T-helper 2 cell (primary cell): Measurements from ENCODE around the gene CHML.

ENCODE experiments used
- DNase-seq, 5 experiments: peaks; one replicate each; pipeline versions ENCODE4 v3.0.0 to v3.0.0-alpha.2; 2012 to 2022

Gene CHML

GRCh38 chr1:241615043-241615974, 24.9 kb downstream of the CHML start:
- no peak for DNase-seq

GRCh38 chr1:241614572-241614971, 25.6 kb downstream of the CHML start:
- no peak for DNase-seq

- DNase-seq, result peak in 1 of 5 experiments; percentile 37
Observed at GRCh38 chr1:241614144-241614543, 26.0 kb downstream of the CHML start.

- no peak for DNase-seq
Observed at GRCh38 chr1:241612533-241613477, 27.4 kb downstream of the CHML start.

- DNase-seq, result no peak
Observed at GRCh38 chr1:241611736-241612135, 28.4 kb downstream of the CHML start.

GRCh38 chr1:241611063-241611462, 29.1 kb downstream of the CHML start:
- DNase-seq, result peak in 2 of 5 experiments; percentile 24 to 79

- no peak for DNase-seq
Observed at GRCh38 chr1:241610056-241610815, 29.9 kb downstream of the CHML start.

- DNase-seq, result no peak
Observed at GRCh38 chr1:241608379-241609033, 31.7 kb downstream of the CHML start.

- no peak for DNase-seq
Observed at GRCh38 chr1:241607497-241607896, 32.7 kb downstream of the CHML start.

GRCh38 chr1:241606544-241606943, 33.6 kb downstream of the CHML start:
- no peak for DNase-seq

- DNase-seq, result peak in 1 of 5 experiments; percentile 4
Observed at GRCh38 chr1:241605146-241605805, 34.9 kb downstream of the CHML start.

GRCh38 chr1:241603731-241604245, 36.4 kb downstream of the CHML start:
- DNase-seq, result no peak

- DNase-seq, result no peak
Observed at GRCh38 chr1:241600496-241600901, 39.7 kb downstream of the CHML start.

- no peak for DNase-seq
Observed at GRCh38 chr1:241598249-241598648, 41.9 kb downstream of the CHML start.

GRCh38 chr1:241596633-241597032, 43.5 kb downstream of the CHML start:
- no peak for DNase-seq

GRCh38 chr1:241593186-241593585, 47.0 kb downstream of the CHML start:
- no peak for DNase-seq

GRCh38 chr1:241592273-241592958, 47.8 kb downstream of the CHML start:
- DNase-seq, result peak in 1 of 5 experiments; percentile 19

GRCh38 chr1:241591736-241592135, 48.4 kb downstream of the CHML start:
- DNase-seq, result no peak

GRCh38 chr1:241591317-241591716, 48.9 kb downstream of the CHML start:
- DNase-seq, result no peak

- no peak for DNase-seq
Observed at GRCh38 chr1:241590719-241591118, 49.5 kb downstream of the CHML start.
